Coronary artery (tissue), 2 donors: Measurements from ENCODE around the gene LPAR3.

Experiments
- DNase-seq: peaks from one replicate; pipeline ENCODE4 v3.0.0-alpha.2; 2017; ENCODE audit warnings: low spot score
- H3K27ac ChIP-seq, 2 donors: fragments of 200-600 bp; sonication (generic); one replicate each; pipeline ENCODE4 v1.5.1; 2016 to 2019
- H3K4me3 ChIP-seq: fragments of 200-600 bp; sonication (generic); 2 replicates; pipeline ENCODE4 v1.5.1; 2016; ENCODE audit warnings: mild to moderate bottlenecking, moderate library complexity
- CTCF ChIP-seq: fragments of 200-600 bp; sonication (generic); IDR thresholded peaks from one replicate; pipeline ENCODE4 v1.5.1; 2019; ENCODE audit warnings: antibody characterized with exemption

The LPAR3 gene

GRCh38 chr1:84839544-84839943 lies 53.5 kb downstream of the LPAR3 start:
- H3K27ac ChIP-seq = no peak overlapping the region
- no peak for DNase-seq
- TF ChIP-seq CTCF = no peak
- no peak overlapping the region for H3K4me3 ChIP-seq

GRCh38 chr1:84836145-84836544 lies 56.9 kb downstream of the LPAR3 start:
- no peak overlapping the region for H3K4me3 ChIP-seq
- DNase-seq = no peak
- TF ChIP-seq CTCF = no peak
- no peak overlapping the region for H3K27ac ChIP-seq

GRCh38 chr1:84835169-84835568 lies 57.8 kb downstream of the LPAR3 start:
- no peak overlapping the region for H3K27ac ChIP-seq
- no peak overlapping the region for H3K4me3 ChIP-seq
- DNase-seq = no peak
- no peak for TF ChIP-seq CTCF

- Histone ChIP-seq H3K4me3 (no peak overlapping the region), H3K27ac (no peak overlapping the region)
- TF ChIP-seq CTCF = no peak
- DNase-seq = no peak
Measured at GRCh38 chr1:84834419-84835064, 58.5 kb downstream of the LPAR3 start.

- TF ChIP-seq CTCF = no peak
- Histone ChIP-seq H3K27ac (no peak overlapping the region), H3K4me3 (no peak overlapping the region)
- no peak for DNase-seq
Measured at GRCh38 chr1:84833194-84833593, 59.8 kb downstream of the LPAR3 start.

- TF ChIP-seq CTCF = no peak
- DNase-seq = no peak
- Histone ChIP-seq H3K4me3 (no peak overlapping the region), H3K27ac (no peak overlapping the region)
Measured at GRCh38 chr1:84830136-84830535, 62.9 kb downstream of the LPAR3 start.

GRCh38 chr1:84827976-84828375 lies 65.0 kb downstream of the LPAR3 start:
- Histone ChIP-seq H3K27ac (no peak overlapping the region), H3K4me3 (no peak overlapping the region)
- no peak for TF ChIP-seq CTCF
- DNase-seq = no peak
